Parathyroid adenoma (tissue), 2 donors: Measurements from ENCODE around the gene MZT2B.
"Not testable (repeated sequence)": the region's sequence is repeated elsewhere in the genome, so short reads cannot be mapped to it uniquely, and the experiment has no call there.

Experiments used
- H2AFZ ChIP-seq: fragments of 300-600 bp; sonication (generic); one replicate; pipeline ENCODE4 v1.7.0; 2017; ENCODE audit warnings: antibody characterized with exemption, mild to moderate bottlenecking
- H3K27ac ChIP-seq: fragments of 300-600 bp; sonication (generic); one replicate; pipeline ENCODE4 v1.7.0; 2017
- H3K27me3 ChIP-seq: fragments of 300-600 bp; sonication (generic); one replicate; pipeline ENCODE4 v1.7.0; 2017; ENCODE audit warnings: low read length; ENCODE audit not compliant: control insufficient read depth, insufficient read depth
- H3K36me3 ChIP-seq: fragments of 300-600 bp; sonication (generic); one replicate; pipeline ENCODE4 v1.7.0; 2017; ENCODE audit warnings: low read length; ENCODE audit not compliant: control insufficient read depth, insufficient read depth
- H3K4me1 ChIP-seq: fragments of 300-600 bp; sonication (generic); one replicate; pipeline ENCODE4 v1.7.0; 2017; ENCODE audit warnings: control low read depth
- H3K4me2 ChIP-seq: fragments of 300-600 bp; sonication (generic); one replicate; pipeline ENCODE4 v1.7.0; 2017; ENCODE audit warnings: low read length
- H3K4me3 ChIP-seq: fragments of 300-600 bp; sonication (generic); one replicate; pipeline ENCODE4 v1.7.0; 2017; ENCODE audit warnings: low read depth, low read length
- H3K79me2 ChIP-seq: fragments of 300-600 bp; sonication (generic); one replicate; pipeline ENCODE4 v1.7.0; 2017; ENCODE audit warnings: control low read depth
- H3K9ac ChIP-seq: fragments of 300-600 bp; sonication (generic); one replicate; pipeline ENCODE4 v1.7.0; 2017; ENCODE audit warnings: mild to moderate bottlenecking
- H3K9me3 ChIP-seq: fragments of 300-600 bp; sonication (generic); one replicate; pipeline ENCODE4 v1.7.0; 2017; ENCODE audit warnings: low read length; ENCODE audit not compliant: control insufficient read depth
- TF ChIP-seq, protein P1 (sequence below): fragments of 300-600 bp; sonication (generic); IDR thresholded peaks from one replicate; pipeline ENCODE4 v1.7.0; 2017; ENCODE audit warnings: antibody characterized with exemption, mild to moderate bottlenecking
- donor health status: primary hyperparathyroidism.

Gene MZT2B

GRCh38 chr2:130152816-130153595, 29.1 kb upstream of the MZT2B start:
- H3K9ac ChIP-seq: no peak overlapping the region

GRCh38 chr2:130153721-130154422, 28.2 kb upstream of the MZT2B start:
- not testable (repeated sequence) for H3K27me3 ChIP-seq, H3K9me3 ChIP-seq, H3K36me3 ChIP-seq, H3K4me2 ChIP-seq, H2AFZ ChIP-seq, H3K9ac ChIP-seq, H3K4me1 ChIP-seq, H3K4me3 ChIP-seq, H3K27ac ChIP-seq, H3K79me2 ChIP-seq

More at GRCh38 chr2:130152816-130153595, 29.1 kb upstream of the MZT2B start:
- H3K79me2 ChIP-seq: no peaks in the 10 kb centered on the region
- TF ChIP-seq, protein P1, sequence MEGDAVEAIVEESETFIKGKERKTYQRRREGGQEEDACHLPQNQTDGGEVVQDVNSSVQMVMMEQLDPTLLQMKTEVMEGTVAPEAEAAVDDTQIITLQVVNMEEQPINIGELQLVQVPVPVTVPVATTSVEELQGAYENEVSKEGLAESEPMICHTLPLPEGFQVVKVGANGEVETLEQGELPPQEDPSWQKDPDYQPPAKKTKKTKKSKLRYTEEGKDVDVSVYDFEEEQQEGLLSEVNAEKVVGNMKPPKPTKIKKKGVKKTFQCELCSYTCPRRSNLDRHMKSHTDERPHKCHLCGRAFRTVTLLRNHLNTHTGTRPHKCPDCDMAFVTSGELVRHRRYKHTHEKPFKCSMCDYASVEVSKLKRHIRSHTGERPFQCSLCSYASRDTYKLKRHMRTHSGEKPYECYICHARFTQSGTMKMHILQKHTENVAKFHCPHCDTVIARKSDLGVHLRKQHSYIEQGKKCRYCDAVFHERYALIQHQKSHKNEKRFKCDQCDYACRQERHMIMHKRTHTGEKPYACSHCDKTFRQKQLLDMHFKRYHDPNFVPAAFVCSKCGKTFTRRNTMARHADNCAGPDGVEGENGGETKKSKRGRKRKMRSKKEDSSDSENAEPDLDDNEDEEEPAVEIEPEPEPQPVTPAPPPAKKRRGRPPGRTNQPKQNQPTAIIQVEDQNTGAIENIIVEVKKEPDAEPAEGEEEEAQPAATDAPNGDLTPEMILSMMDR: no peak
- H3K27ac ChIP-seq: no peak overlapping the region
- H3K27me3 ChIP-seq: no peaks in the 10 kb centered on the region
- no peak overlapping the region for H3K4me3 ChIP-seq
- H3K36me3 ChIP-seq: no peaks in the 10 kb centered on the region
- H2AFZ ChIP-seq: no peak overlapping the region
- H3K9me3 ChIP-seq: no peaks in the 10 kb centered on the region
- H3K4me1 ChIP-seq: peaks cover 2% of the 10 kb centered on the region
- no peak overlapping the region for H3K4me2 ChIP-seq

- not testable (repeated sequence) for H3K4me3 ChIP-seq, H3K27me3 ChIP-seq, H3K4me1 ChIP-seq, H3K4me2 ChIP-seq, H3K79me2 ChIP-seq, H3K9me3 ChIP-seq, H3K36me3 ChIP-seq, H3K27ac ChIP-seq, H2AFZ ChIP-seq, H3K9ac ChIP-seq
Measured at GRCh38 chr2:130154423-130154770, 27.7 kb upstream of the MZT2B start.

GRCh38 chr2:130154773-130155765, 27.0 kb upstream of the MZT2B start:
- H3K9ac ChIP-seq: no peak overlapping the region
- H3K36me3 ChIP-seq: no peaks in the 10 kb centered on the region
- no peaks in the 10 kb centered on the region for H3K9me3 ChIP-seq
- no peak overlapping the region for H3K4me2 ChIP-seq
- H2AFZ ChIP-seq: no peak overlapping the region
- H3K27me3 ChIP-seq: no peaks in the 10 kb centered on the region
- peaks cover 2% of the 10 kb centered on the region for H3K4me1 ChIP-seq
- TF ChIP-seq, protein P1: no peak
- H3K4me3 ChIP-seq: no peak overlapping the region
- peak overlapping the region; percentile 27 for H3K27ac ChIP-seq
- H3K79me2 ChIP-seq: no peaks in the 10 kb centered on the region

GRCh38 chr2:130155956-130156623, 26.0 kb upstream of the MZT2B start:
- H3K27me3 ChIP-seq, H3K9me3 ChIP-seq, H3K4me1 ChIP-seq, H3K9ac ChIP-seq, H3K79me2 ChIP-seq, H3K36me3 ChIP-seq, H3K4me3 ChIP-seq: not testable (repeated sequence)
- TF ChIP-seq, protein P1: peak; percentile 85
- peak overlapping the region; percentile 4 for H3K4me2 ChIP-seq
- peak overlapping the region; percentile 27 for H3K27ac ChIP-seq
- H2AFZ ChIP-seq: peak overlapping the region; percentile 25
